ENCODE results near the gene CDC5L. TPM values are rescaled to one million over a fixed set of nuclear protein-coding genes. Genes with fewer than 3 reads are reported as not detected.

CDC5L gene
- total RNA-seq, 1 donor from 2014 or later, result 18.2 TPM

DNA sequence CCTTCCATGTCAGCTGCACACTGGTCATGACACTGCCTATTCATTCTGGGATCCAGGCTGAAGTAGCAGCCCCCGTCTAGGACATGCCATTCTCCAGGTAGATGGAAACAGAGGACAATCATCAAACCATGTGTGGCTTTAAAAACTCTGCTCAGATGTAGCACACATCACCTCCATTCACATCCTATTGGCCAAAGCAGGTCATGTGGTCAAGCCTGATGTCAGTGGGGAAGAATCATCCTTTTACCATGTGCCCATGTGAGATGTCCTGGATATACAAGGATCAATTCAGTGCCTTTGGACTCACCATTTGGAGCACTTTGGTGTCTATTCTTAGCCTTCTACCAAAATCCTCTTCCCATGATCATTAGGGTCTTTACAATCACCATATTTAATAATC lies 99.5 kb downstream of the CDC5L start:
- peaks cover 30% of the 10 kb centered on the region for H3K4me1 Mint-ChIP-seq (ENCODE audit: low read depth, unreplicated experiment)
- H3K4me3 Mint-ChIP-seq (ENCODE audit: unreplicated experiment), result no peak overlapping the region
- no peaks in the 10 kb centered on the region for H3K9me3 ChIP-seq (ENCODE audit: insufficient read depth, low read depth, low read length)

DNA sequence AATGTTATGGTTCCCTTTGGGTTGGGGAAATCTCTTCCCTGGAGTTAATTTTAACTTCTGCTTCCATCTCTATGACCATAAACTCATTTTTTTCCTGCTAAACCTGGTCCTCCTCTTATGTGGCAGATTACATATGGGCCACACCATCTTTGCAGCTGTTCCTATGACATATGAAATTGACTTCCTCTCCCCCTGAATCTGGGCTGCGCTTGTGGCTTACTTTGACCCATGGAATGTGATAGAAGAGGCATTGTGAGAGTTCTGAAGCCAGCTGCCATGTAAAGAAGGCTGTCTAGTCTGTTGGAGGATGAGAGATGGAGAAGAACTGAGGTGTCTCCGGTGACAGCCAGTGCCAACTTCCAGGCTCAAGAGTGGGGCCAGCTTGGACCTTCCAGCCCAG lies 100.1 kb downstream of the CDC5L start:
- Histone ChIP-seq H3K9ac (ENCODE audit: low read length) (no peak overlapping the region), H3K4me2 (ENCODE audit: low read length) (no peak overlapping the region), H3K4me1 (ENCODE audit: insufficient read depth, low read length) (peaks cover 29% of the 10 kb centered on the region), H3K27ac (ENCODE audit: low read depth, low read length) (no peak overlapping the region), H4K20me1 (ENCODE audit: insufficient read depth, low read length) (no peaks in the 10 kb centered on the region), H3K79me2 (ENCODE audit: insufficient read depth, low read length) (no peaks in the 10 kb centered on the region), H3K4me3 (ENCODE audit: insufficient read depth, low read depth, low read length) (no peak overlapping the region), H3K9me3 (ENCODE audit: insufficient read depth, low read depth, low read length) (no peaks in the 10 kb centered on the region), H3K27me3 (ENCODE audit: insufficient read depth, low read length) (peaks cover 3% of the 10 kb centered on the region), H3K36me3 (ENCODE audit: insufficient read depth, low read length) (no peaks in the 10 kb centered on the region), H2AFZ (ENCODE audit: low read depth, low read length) (no peak overlapping the region)
- TF ChIP-seq EZH2 (IDR thresholded peaks at IDR 0.05; ENCODE audit: insufficient read depth, low read length), result no peak
- TF ChIP-seq CTCF (IDR thresholded peaks at IDR 0.05; ENCODE audit: insufficient read depth, low read depth, low read length), result no peak
- Mint-ChIP-seq H3K9me3 (ENCODE audit: unreplicated experiment) (peaks cover 4% of the 10 kb centered on the region), H3K27me3 (ENCODE audit: low read depth, unreplicated experiment) (no peaks in the 10 kb centered on the region), H3K36me3 (ENCODE audit: low read depth, unreplicated experiment) (no peaks in the 10 kb centered on the region), H3K4me3 (ENCODE audit: unreplicated experiment) (no peak overlapping the region), H3K4me1 (ENCODE audit: low read depth, unreplicated experiment) (peaks cover 30% of the 10 kb centered on the region), H3K27ac (ENCODE audit: unreplicated experiment) (peak overlapping the region; percentile 71)
- FAIRE-seq, result no peak
- DNase-seq (ENCODE audit: low read depth), result no peak

More for the DNA sequence above, 99.5 kb downstream of the CDC5L start:
- Histone ChIP-seq H3K4me3 (ENCODE audit: insufficient read depth, low read depth, low read length) (no peak overlapping the region), H3K27me3 (ENCODE audit: insufficient read depth, low read length) (peaks cover 6% of the 10 kb centered on the region), H3K36me3 (ENCODE audit: insufficient read depth, low read length) (no peaks in the 10 kb centered on the region), H3K4me1 (ENCODE audit: insufficient read depth, low read length) (peaks cover 29% of the 10 kb centered on the region), H3K27ac (ENCODE audit: low read depth, low read length) (no peak overlapping the region), H3K9ac (ENCODE audit: low read length) (no peak overlapping the region), H3K79me2 (ENCODE audit: insufficient read depth, low read length) (no peaks in the 10 kb centered on the region), H4K20me1 (ENCODE audit: insufficient read depth, low read length) (no peaks in the 10 kb centered on the region), H3K4me2 (ENCODE audit: low read length) (no peak overlapping the region), H2AFZ (ENCODE audit: low read depth, low read length) (no peak overlapping the region)
- DNase-seq (ENCODE audit: low read depth), result no peak
- H3K36me3 Mint-ChIP-seq (ENCODE audit: low read depth, unreplicated experiment), result no peaks in the 10 kb centered on the region
- TF ChIP-seq EZH2 (IDR thresholded peaks at IDR 0.05; ENCODE audit: insufficient read depth, low read length), result no peak
- TF ChIP-seq CTCF (IDR thresholded peaks at IDR 0.05; ENCODE audit: insufficient read depth, low read depth, low read length), result no peak
- H3K27ac Mint-ChIP-seq (ENCODE audit: unreplicated experiment), result peak overlapping the region; percentile 71
- H3K9me3 Mint-ChIP-seq (ENCODE audit: unreplicated experiment), result peaks cover 4% of the 10 kb centered on the region
- no peak for FAIRE-seq
- H3K27me3 Mint-ChIP-seq (ENCODE audit: low read depth, unreplicated experiment), result no peaks in the 10 kb centered on the region

DNA sequence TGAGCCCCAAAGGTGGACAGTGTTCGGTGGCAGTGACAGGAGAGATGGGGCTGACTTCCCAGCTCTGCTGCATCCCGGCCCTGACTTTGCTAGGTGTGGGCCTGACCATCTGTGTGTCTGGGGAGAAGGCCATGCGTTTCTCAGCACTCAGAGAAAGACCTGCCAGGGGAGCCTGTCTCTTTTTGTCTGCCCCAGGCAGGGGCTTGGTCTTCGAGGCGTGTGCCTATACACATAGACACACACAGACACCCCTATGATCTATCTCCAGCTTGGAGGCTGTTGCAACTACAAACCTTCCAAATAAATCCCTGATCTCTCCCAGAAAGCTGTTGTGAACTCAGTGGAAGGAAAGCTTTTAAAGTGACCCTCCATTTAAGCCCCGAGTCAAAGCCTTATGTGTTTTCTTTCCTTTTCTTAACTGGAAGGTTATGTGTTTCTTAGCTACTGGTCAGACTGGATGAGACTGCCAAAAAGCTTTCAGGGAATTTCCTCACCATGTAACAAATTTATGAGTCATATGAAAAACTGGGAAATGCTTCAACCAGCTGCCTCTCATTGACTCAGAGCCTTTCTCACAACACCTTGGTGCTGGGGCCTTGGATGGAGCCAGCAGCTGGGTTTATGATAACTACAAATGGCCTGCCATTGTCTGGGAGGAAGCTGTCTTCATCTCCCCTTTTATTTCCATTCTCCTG lies 102.6 kb downstream of the CDC5L start:
- H3K9ac ChIP-seq (ENCODE audit: low read length), result peak overlapping the region; percentile 84
- no peaks in the 10 kb centered on the region for H3K9me3 ChIP-seq (ENCODE audit: insufficient read depth, low read depth, low read length)
- no peaks in the 10 kb centered on the region for H3K79me2 ChIP-seq (ENCODE audit: insufficient read depth, low read length)
- DNase-seq (ENCODE audit: low read depth), result peak; percentile 99
- peak overlapping the region; percentile 97 for H3K27ac ChIP-seq (ENCODE audit: low read depth, low read length)
- peaks cover 7% of the 10 kb centered on the region for H3K9me3 Mint-ChIP-seq (ENCODE audit: unreplicated experiment)
- no peaks in the 10 kb centered on the region for H3K27me3 Mint-ChIP-seq (ENCODE audit: low read depth, unreplicated experiment)
- TF ChIP-seq CTCF (IDR thresholded peaks at IDR 0.05; ENCODE audit: insufficient read depth, low read depth, low read length), result no peak
- no peak for TF ChIP-seq EZH2 (IDR thresholded peaks at IDR 0.05; ENCODE audit: insufficient read depth, low read length)
- H3K27me3 ChIP-seq (ENCODE audit: insufficient read depth, low read length), result no peaks in the 10 kb centered on the region
- peak overlapping the region; percentile 46 for H2AFZ ChIP-seq (ENCODE audit: low read depth, low read length)
- no peaks in the 10 kb centered on the region for H4K20me1 ChIP-seq (ENCODE audit: insufficient read depth, low read length)
- peaks cover 4% of the 10 kb centered on the region for H3K36me3 Mint-ChIP-seq (ENCODE audit: low read depth, unreplicated experiment)
- H3K36me3 ChIP-seq (ENCODE audit: insufficient read depth, low read length), result no peaks in the 10 kb centered on the region
- FAIRE-seq, result peak; percentile 94
- H3K4me1 ChIP-seq (ENCODE audit: insufficient read depth, low read length), result peaks cover 48% of the 10 kb centered on the region
- H3K4me3 ChIP-seq (ENCODE audit: insufficient read depth, low read depth, low read length), result peak overlapping the region; percentile 4
- peak overlapping the region; percentile 90 for H3K27ac Mint-ChIP-seq (ENCODE audit: unreplicated experiment)
- H3K4me2 ChIP-seq (ENCODE audit: low read length), result peak overlapping the region; percentile 78
- H3K4me3 Mint-ChIP-seq (ENCODE audit: unreplicated experiment), result no peak overlapping the region
- peaks cover 34% of the 10 kb centered on the region for H3K4me1 Mint-ChIP-seq (ENCODE audit: low read depth, unreplicated experiment)
